Hepatocyte (in vitro differentiated cells): ENCODE measurements around the gene CD74. TPM values are rescaled to one million over a fixed set of nuclear protein-coding genes. Genes with fewer than 3 reads are reported as not detected.

Experiments
- DNase-seq: peaks from one replicate; pipeline ENCODE4 v3.0.0-alpha.2; 2016; ENCODE audit warnings: low spot score
- H2AFZ ChIP-seq: fragments of 200-600 bp; sonication (generic); 2 replicates; pipeline ENCODE4 v1.6.0; 2016; ENCODE audit warnings: antibody characterized with exemption, mild to moderate bottlenecking
- H3K27ac ChIP-seq: fragments of 200-600 bp; sonication (generic); 2 replicates; pipeline ENCODE4 v1.5.1; 2016; ENCODE audit warnings: mild to moderate bottlenecking
- H3K27me3 ChIP-seq: fragments of 200-600 bp; sonication (generic); 2 replicates; pipeline ENCODE4 v1.6.1; 2016
- H3K36me3 ChIP-seq: fragments of 200-600 bp; sonication (generic); replicated peaks from 2 replicates; pipeline ENCODE4 v1.5.1; 2016; ENCODE audit warnings: low read depth; ENCODE audit not compliant: insufficient read depth
- H3K4me1 ChIP-seq: fragments of 200-600 bp; sonication (generic); 2 replicates; pipeline ENCODE4 v1.5.1; 2016; ENCODE audit warnings: mild to moderate bottlenecking, moderate library complexity; ENCODE audit not compliant: insufficient read depth
- H3K4me2 ChIP-seq: fragments of 200-600 bp; sonication (generic); 2 replicates; pipeline ENCODE4 v1.6.0; 2016
- H3K4me3 ChIP-seq: fragments of 200-600 bp; sonication (generic); 2 replicates; pipeline ENCODE4 v1.5.1; 2016; ENCODE audit warnings: mild to moderate bottlenecking
- H3K79me2 ChIP-seq: fragments of 200-600 bp; sonication (generic); 2 replicates; pipeline ENCODE4 v1.6.0; 2017; ENCODE audit warnings: mild to moderate bottlenecking
- H3K9me2 ChIP-seq: fragments of 200-600 bp; sonication (generic); replicated peaks from 2 replicates; pipeline ENCODE4 v1.6.0; 2017; ENCODE audit warnings: mild to moderate bottlenecking; ENCODE audit not compliant: insufficient read depth
- H3K9me3 ChIP-seq: fragments of 200-600 bp; sonication (generic); 2 replicates; pipeline ENCODE4 v1.5.1; 2016; ENCODE audit warnings: low read depth, mild to moderate bottlenecking
- H4K20me1 ChIP-seq: fragments of 200-600 bp; sonication (generic); 2 replicates; pipeline ENCODE4 v1.6.0; 2016; ENCODE audit warnings: mild to moderate bottlenecking; ENCODE audit not compliant: insufficient read depth, poor library complexity, severe bottlenecking
- EZH2 ChIP-seq: fragments of 200-600 bp; sonication (generic); IDR thresholded peaks from 2 replicates; pipeline ENCODE4 v1.6.1; 2016; ENCODE audit warnings: antibody characterized with exemption, mild to moderate bottlenecking, borderline replicate concordance
- EZH2phosphoT487 ChIP-seq: fragments of 200-600 bp; sonication (generic); IDR thresholded peaks from one replicate; pipeline ENCODE4 v1.6.1; 2018; ENCODE audit warnings: antibody characterized with exemption, mild to moderate bottlenecking, low read depth, moderate library complexity; ENCODE audit not compliant: unreplicated experiment, severe bottlenecking
- WGBS: methylation state at CpG from one replicate; pipeline ENCODE4 v1.1.6; 2016; ENCODE audit warnings: low lambda C conversion rate; ENCODE audit errors: missing lambda C conversion rate; 5-methylcytosine and 5-hydroxymethylcytosine counted together
- polyA plus RNA-seq: library from polyadenylated mRNA; unstranded; fragments of >200 nt; fragmentation: Nextera tagmentation; extraction: Ambion mirVana; gene quantifications from 2 replicates; pipeline ENCODE4 v1.2.1, GENCODE V29; 2016
- total RNA-seq: library from RNA; depleted of rRNA; stranded (reverse); fragments of >200 nt; gene quantifications from 2 replicates; pipeline ENCODE4 v1.2.3, GENCODE V29; 2014
- TF ChIP-seq, protein P1 (sequence below): fragments of 200-600 bp; sonication (generic); IDR thresholded peaks from 2 replicates; pipeline ENCODE4 v1.5.1; 2016; ENCODE audit warnings: antibody characterized with exemption, mild to moderate bottlenecking; ENCODE audit not compliant: poor library complexity

Gene CD74
- total and polyA plus RNA-seq, 2 experiments from 2014 or later: 57.2 to 107 TPM

DNA sequence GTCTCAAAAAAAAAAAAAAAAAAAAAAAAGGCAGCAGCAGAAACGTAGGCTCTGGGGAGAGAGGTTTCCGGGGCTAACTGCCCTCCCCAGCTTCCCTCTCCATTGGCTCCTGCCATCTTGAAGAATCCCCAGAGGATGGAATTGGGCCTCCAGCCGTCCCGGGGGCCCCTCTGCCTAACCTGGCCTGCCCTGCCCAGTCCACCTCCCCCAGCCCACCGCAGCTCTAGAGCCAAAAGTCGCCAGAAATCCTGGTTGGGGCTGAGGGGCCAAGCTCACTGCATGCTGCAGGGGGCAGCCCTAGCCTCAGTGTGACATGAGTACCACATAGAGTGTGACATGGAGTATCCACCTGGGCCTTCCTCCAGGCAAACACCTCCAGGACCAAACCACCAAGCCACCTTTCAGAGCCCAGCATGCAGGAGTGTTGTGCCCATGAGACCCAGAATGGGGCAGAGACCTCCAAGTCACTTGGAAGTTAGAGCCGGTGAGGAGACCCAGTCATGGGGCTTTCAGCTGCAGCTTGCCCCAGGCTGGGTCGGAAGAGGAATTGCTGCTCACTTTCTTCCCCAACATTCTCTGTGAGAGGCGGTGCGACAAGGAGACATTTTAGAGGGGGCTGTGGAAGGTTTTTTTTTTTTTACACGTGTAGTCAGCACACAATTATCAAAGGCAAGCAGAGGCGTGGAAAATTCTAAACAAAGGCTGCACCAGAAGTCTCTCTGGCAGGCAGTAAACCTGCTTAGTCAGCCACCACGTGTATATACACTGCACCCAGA, 17.6 kb downstream of the CD74 start:
- 91% methylated on average over 13 of the region's 13 CpGs for whole genome bisulfite sequencing
- Histone ChIP-seq H3K9me2 (no peaks in the 10 kb centered on the region), H3K36me3 (no peaks in the 10 kb centered on the region)

DNA sequence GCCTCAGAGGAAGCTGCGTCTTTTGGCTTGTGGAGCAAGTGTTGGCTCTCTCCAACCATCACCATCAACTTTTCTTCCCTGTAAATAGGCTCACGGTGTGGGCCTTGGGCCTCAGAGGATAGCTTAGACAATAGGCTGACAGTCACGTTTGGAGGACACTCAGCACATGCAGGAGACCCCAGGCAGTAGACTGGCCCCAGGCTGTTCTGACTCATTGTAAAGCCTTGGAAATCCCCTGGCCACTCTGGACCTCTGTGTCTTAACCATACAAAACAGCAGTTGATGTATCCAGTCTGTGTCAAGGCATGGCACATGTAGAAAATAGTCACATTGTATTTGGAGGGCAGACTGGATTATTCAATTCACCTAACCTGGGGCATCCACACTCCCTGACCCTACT, 18.6 kb downstream of the CD74 start:
- Histone ChIP-seq H3K79me2 (no peaks in the 10 kb centered on the region), H3K9me2 (no peaks in the 10 kb centered on the region), H3K4me3 (no peak overlapping the region), H3K36me3 (no peaks in the 10 kb centered on the region), H2AFZ (no peak overlapping the region), H4K20me1 (no peaks in the 10 kb centered on the region), H3K4me2 (no peak overlapping the region), H3K4me1 (no peaks in the 10 kb centered on the region), H3K27me3 (no peaks in the 10 kb centered on the region), H3K27ac (no peak overlapping the region), H3K9me3 (no peaks in the 10 kb centered on the region)
- DNase-seq: no peak
- TF ChIP-seq EZH2: no peak
- TF ChIP-seq, protein P1, sequence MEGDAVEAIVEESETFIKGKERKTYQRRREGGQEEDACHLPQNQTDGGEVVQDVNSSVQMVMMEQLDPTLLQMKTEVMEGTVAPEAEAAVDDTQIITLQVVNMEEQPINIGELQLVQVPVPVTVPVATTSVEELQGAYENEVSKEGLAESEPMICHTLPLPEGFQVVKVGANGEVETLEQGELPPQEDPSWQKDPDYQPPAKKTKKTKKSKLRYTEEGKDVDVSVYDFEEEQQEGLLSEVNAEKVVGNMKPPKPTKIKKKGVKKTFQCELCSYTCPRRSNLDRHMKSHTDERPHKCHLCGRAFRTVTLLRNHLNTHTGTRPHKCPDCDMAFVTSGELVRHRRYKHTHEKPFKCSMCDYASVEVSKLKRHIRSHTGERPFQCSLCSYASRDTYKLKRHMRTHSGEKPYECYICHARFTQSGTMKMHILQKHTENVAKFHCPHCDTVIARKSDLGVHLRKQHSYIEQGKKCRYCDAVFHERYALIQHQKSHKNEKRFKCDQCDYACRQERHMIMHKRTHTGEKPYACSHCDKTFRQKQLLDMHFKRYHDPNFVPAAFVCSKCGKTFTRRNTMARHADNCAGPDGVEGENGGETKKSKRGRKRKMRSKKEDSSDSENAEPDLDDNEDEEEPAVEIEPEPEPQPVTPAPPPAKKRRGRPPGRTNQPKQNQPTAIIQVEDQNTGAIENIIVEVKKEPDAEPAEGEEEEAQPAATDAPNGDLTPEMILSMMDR: no peak
- TF ChIP-seq EZH2phosphoT487: no peak
- WGBS: 87% methylated on average over 3 of the region's 3 CpGs

More for the DNA sequence above, 17.6 kb downstream of the CD74 start:
- no peak overlapping the region for H3K4me2 ChIP-seq
- H2AFZ ChIP-seq: no peak overlapping the region
- no peak overlapping the region for H3K27ac ChIP-seq
- H4K20me1 ChIP-seq: no peaks in the 10 kb centered on the region
- no peaks in the 10 kb centered on the region for H3K4me1 ChIP-seq
- H3K4me3 ChIP-seq: no peak overlapping the region
- no peak for DNase-seq
- TF ChIP-seq EZH2phosphoT487 (no peak), EZH2 (no peak)
- TF ChIP-seq, protein P1: no peak
- no peaks in the 10 kb centered on the region for H3K79me2 ChIP-seq
- no peaks in the 10 kb centered on the region for H3K9me3 ChIP-seq
- no peaks in the 10 kb centered on the region for H3K27me3 ChIP-seq

DNA sequence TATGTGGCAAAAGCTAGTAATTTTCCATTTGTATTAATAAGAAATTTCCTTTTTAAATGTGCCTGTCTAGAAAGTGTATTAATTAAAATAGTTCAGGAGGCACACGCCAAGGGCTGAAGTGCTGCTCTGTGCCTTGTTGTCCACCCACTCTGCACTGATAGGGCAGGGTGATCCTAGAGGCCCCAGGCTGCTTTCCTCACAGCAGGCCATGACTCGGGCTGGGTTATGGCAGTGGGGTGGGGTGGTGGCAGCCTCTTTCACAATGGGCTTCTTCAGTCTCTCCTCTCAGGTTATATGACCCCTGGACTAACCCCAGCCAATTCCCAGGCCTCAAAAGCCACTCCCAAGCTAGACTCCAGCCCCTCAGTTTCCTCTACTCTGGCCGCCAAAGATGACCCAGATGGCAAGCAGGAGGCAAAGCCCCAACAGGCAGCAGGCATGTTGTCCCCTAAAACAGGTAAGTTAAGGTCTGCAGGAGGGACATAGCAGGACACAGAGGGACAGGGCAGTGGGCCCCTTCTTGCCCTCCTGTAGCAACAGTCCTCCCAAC, 19.5 kb downstream of the CD74 start:
- TF ChIP-seq, protein P1: no peak

More for the DNA sequence above, 19.5 kb downstream of the CD74 start:
- Histone ChIP-seq H3K4me2 (no peak overlapping the region), H3K79me2 (no peaks in the 10 kb centered on the region), H3K4me1 (no peaks in the 10 kb centered on the region), H3K9me3 (no peaks in the 10 kb centered on the region), H3K27ac (no peak overlapping the region), H3K27me3 (no peaks in the 10 kb centered on the region), H2AFZ (no peak overlapping the region), H3K9me2 (no peaks in the 10 kb centered on the region), H3K36me3 (no peaks in the 10 kb centered on the region), H4K20me1 (no peaks in the 10 kb centered on the region), H3K4me3 (no peak overlapping the region)
- DNase-seq: no peak
- 90% methylated on average over 3 of the region's 3 CpGs for WGBS
